Measurements from ENCODE around the gene TTC28. TPM values are rescaled to one million over a fixed set of nuclear protein-coding genes. Genes with fewer than 3 reads are reported as not detected.

Gene TTC28
- total RNA-seq, 4 donors from 2014 or later: 10.2 to 23.8 (median 13.4) TPM

- WGBS, 2 donors: 85 to 89% methylated on average over 2 of the region's 2 CpGs
- H3K4me3 ChIP-seq (ENCODE audit: low read depth, poor library complexity, severe bottlenecking): no peak overlapping the region
- intact Hi-C loops (cut with DNase I; ENCODE audit: low total_unique reads): no loop called here
- no peak for DNase-seq (ENCODE audit: low spot score in 2 of 2)
- TF ChIP-seq POLR2A (IDR thresholded peaks at IDR 0.05) (no peak), CTCF (IDR thresholded peaks at IDR 0.05) (no peak)
Measured at GRCh38 chr22:28118957-28119631, 560.5 kb downstream of the TTC28 start.

GRCh38 chr22:28116219-28116673, 563.4 kb downstream of the TTC28 start:
- TF ChIP-seq POLR2A (IDR thresholded peaks at IDR 0.05): no peak
- TF ChIP-seq CTCF (IDR thresholded peaks at IDR 0.05): no peak
- H3K4me3 ChIP-seq (ENCODE audit: low read depth, poor library complexity, severe bottlenecking): no peak overlapping the region
- intact Hi-C loops (cut with DNase I; ENCODE audit: low total_unique reads): no loop called here
- DNase-seq (ENCODE audit: low spot score in 2 of 2): peak; percentile 55 to 88
- WGBS, 2 donors: 23 to 27% methylated on average over 2 of the region's 2 CpGs

GRCh38 chr22:28115426-28115825, 564.2 kb downstream of the TTC28 start:
- TF ChIP-seq POLR2A (IDR thresholded peaks at IDR 0.05): no peak
- TF ChIP-seq CTCF (IDR thresholded peaks at IDR 0.05): no peak
- DNase-seq (ENCODE audit: low spot score in 2 of 2): no peak

GRCh38 chr22:28112548-28113043, 567.0 kb downstream of the TTC28 start:
- TF ChIP-seq POLR2A (IDR thresholded peaks at IDR 0.05) (no peak), CTCF (IDR thresholded peaks at IDR 0.05) (no peak)
- DNase-seq (ENCODE audit: low spot score in 2 of 2): peak; percentile 25 to 87
- 31 to 47% methylated on average over 9 of the region's 9 CpGs for WGBS, 2 donors
- H3K4me3 ChIP-seq (ENCODE audit: low read depth, poor library complexity, severe bottlenecking): no peak overlapping the region
- intact Hi-C loops (cut with DNase I; ENCODE audit: low total_unique reads): no loop called here

More at GRCh38 chr22:28115426-28115825, 564.2 kb downstream of the TTC28 start:
- intact Hi-C loops (cut with DNase I; ENCODE audit: low total_unique reads): no loop called here
- no peak overlapping the region for H3K4me3 ChIP-seq (ENCODE audit: low read depth, poor library complexity, severe bottlenecking)
- WGBS, 2 donors: 86 to 89% methylated on average over 4 of the region's 4 CpGs

GRCh38 chr22:28112190-28112544, 567.5 kb downstream of the TTC28 start:
- 47 to 55% methylated on average over 2 of the region's 2 CpGs for WGBS, 2 donors
- no peak for TF ChIP-seq CTCF (IDR thresholded peaks at IDR 0.05)
- no peak for TF ChIP-seq POLR2A (IDR thresholded peaks at IDR 0.05)
- H3K4me3 ChIP-seq (ENCODE audit: low read depth, poor library complexity, severe bottlenecking): no peak overlapping the region
- no peak for DNase-seq (ENCODE audit: low spot score in 2 of 2)
- intact Hi-C loops (cut with DNase I; ENCODE audit: low total_unique reads): no loop called here

Data from lower leg skin (tissue), 4 donors.